ENCODE data around the gene PROZ.

- no peak for TF ChIP-seq CTCF (IDR thresholded peaks at IDR 0.05)
- no peak for TF ChIP-seq EZH2 (IDR thresholded peaks at IDR 0.05; ENCODE audit: borderline replicate concordance, insufficient read depth, low read depth, low read length, poor library complexity, severe bottlenecking)
Observed at GRCh38 chr13:113167575-113167974, 9.1 kb downstream of the PROZ start.
